Neural cell (in vitro differentiated cells): ENCODE measurements around the gene SCRN2. TPM values are rescaled to one million over a fixed set of nuclear protein-coding genes. Genes with fewer than 3 reads are reported as not detected.

ENCODE experiments used
- H2AFZ ChIP-seq: fragments of 200-600, 300-800 bp; sonication (generic), shearing (Covaris generic); 2 replicates; pipeline ENCODE4 v1.6.0; 2014; ENCODE audit warnings: low read depth, mild to moderate bottlenecking, antibody characterized with exemption, low read length, moderate library complexity
- H3F3A ChIP-seq: fragments of 200-600 bp; shearing (Covaris generic); 2 replicates; pipeline ENCODE4 v1.6.1; 2016; ENCODE audit warnings: mild to moderate bottlenecking, moderate library complexity, mixed read lengths, antibody characterized with exemption, low read length; ENCODE audit not compliant: insufficient read depth, poor library complexity, severe bottlenecking
- H3K27ac ChIP-seq: fragments of 200-600, 300-800 bp; sonication (generic), shearing (Covaris generic); 2 replicates; pipeline ENCODE4 v1.5.1; 2014; ENCODE audit warnings: mild to moderate bottlenecking, low read length, moderate library complexity
- H3K27me3 ChIP-seq: fragments of 300-800, 200-600 bp; sonication (generic), shearing (Covaris generic); 2 replicates; pipeline ENCODE4 v1.6.0; 2014; ENCODE audit warnings: mild to moderate bottlenecking, low read depth, low read length, moderate library complexity; ENCODE audit not compliant: insufficient read depth
- H3K36me3 ChIP-seq: fragments of 300-800, 200-600 bp; sonication (generic), shearing (Covaris generic); 2 replicates; pipeline ENCODE4 v1.5.1; 2014; ENCODE audit warnings: mild to moderate bottlenecking, antibody characterized with exemption, low read length, moderate library complexity; ENCODE audit not compliant: insufficient read depth
- H3K4me2 ChIP-seq: fragments of 300-800, 200-600 bp; sonication (generic), shearing (Covaris generic); 2 replicates; pipeline ENCODE4 v1.6.0; 2014; ENCODE audit warnings: mild to moderate bottlenecking, low read length
- H3K4me3 ChIP-seq: fragments of 300-800, 200-600 bp; sonication (generic), shearing (Covaris generic); 2 replicates; pipeline ENCODE4 v1.5.1; 2014; ENCODE audit warnings: mild to moderate bottlenecking, low read length, moderate library complexity
- H3K79me2 ChIP-seq: fragments of 200-600 bp; shearing (Covaris generic); replicated peaks from 2 replicates; pipeline ENCODE4 v1.6.0; 2014; ENCODE audit warnings: mild to moderate bottlenecking, low read length, moderate library complexity; ENCODE audit not compliant: insufficient read depth
- H3K9ac ChIP-seq: fragments of 300-800, 200-600 bp; sonication (generic), shearing (Covaris generic); 2 replicates; pipeline ENCODE4 v1.6.1; 2016; ENCODE audit warnings: mild to moderate bottlenecking, low read length, mixed read lengths
- H3K9me2 ChIP-seq: fragments of 200-600 bp; shearing (Covaris generic); 2 replicates; pipeline ENCODE4 v1.6.1; 2016; ENCODE audit warnings: mild to moderate bottlenecking, low read length, mixed read lengths; ENCODE audit not compliant: insufficient read depth
- H3K9me3 ChIP-seq: fragments of 200-600, 300-800 bp; sonication (generic), shearing (Covaris generic); 2 replicates; pipeline ENCODE4 v1.6.1; 2016; ENCODE audit warnings: mild to moderate bottlenecking, mixed run types, low read length, moderate library complexity, mixed read lengths
- H4K20me1 ChIP-seq: fragments of 200-600 bp; shearing (Covaris generic); 2 replicates; pipeline ENCODE4 v1.6.1; 2016; ENCODE audit warnings: mild to moderate bottlenecking, mixed run types; ENCODE audit not compliant: insufficient read depth
- EP300 ChIP-seq: fragments of 450-650 bp; conservative IDR thresholded peaks from 2 replicates; pipeline ENCODE4 v1.6.1; 2014; ENCODE audit warnings: antibody characterized with exemption, mild to moderate bottlenecking, moderate library complexity; ENCODE audit not compliant: poor library complexity, severe bottlenecking
- EZH2 ChIP-seq: fragments of 200-600, 300-800 bp; shearing (Covaris generic), sonication (generic); IDR thresholded peaks from 2 replicates; pipeline ENCODE4 v1.6.1; 2014; ENCODE audit warnings: antibody characterized with exemption, low read length, borderline replicate concordance, mild to moderate bottlenecking; ENCODE audit not compliant: insufficient read depth, poor library complexity, severe bottlenecking
- MXI1 ChIP-seq: fragments of 450-650 bp; conservative IDR thresholded peaks from 2 replicates; pipeline ENCODE4 v1.6.1; 2014; ENCODE audit warnings: antibody characterized with exemption, mild to moderate bottlenecking; ENCODE audit not compliant: poor library complexity, severe bottlenecking
- POLR2AphosphoS5 ChIP-seq: IDR thresholded peaks from 2 replicates; pipeline ENCODE4 v1.6.1; 2012
- RAD21 ChIP-seq: fragments of 450-650 bp; conservative IDR thresholded peaks from 2 replicates; pipeline ENCODE4 v1.6.1; 2014; ENCODE audit warnings: antibody characterized with exemption, mild to moderate bottlenecking, moderate library complexity
- SMC3 ChIP-seq: fragments of 450-650 bp; conservative IDR thresholded peaks from 2 replicates; pipeline ENCODE4 v1.6.1; 2014; ENCODE audit warnings: antibody characterized with exemption, mild to moderate bottlenecking, moderate library complexity; ENCODE audit not compliant: poor library complexity
- TAF1 ChIP-seq: IDR thresholded peaks from 2 replicates; pipeline ENCODE4 v1.6.1; 2012; ENCODE audit warnings: low read depth
- polyA plus RNA-seq: library from polyadenylated mRNA; depleted of rRNA; stranded (reverse); fragments of >200 nt; gene quantifications from 2 replicates; pipeline ENCODE4 v1.2.3, GENCODE V29; 2014
- TF ChIP-seq, protein P1 (sequence below): fragments of 450-650 bp; IDR thresholded peaks from 2 replicates; pipeline ENCODE4 v1.5.1; 2014; ENCODE audit warnings: antibody characterized with exemption, mild to moderate bottlenecking, moderate library complexity; ENCODE audit not compliant: poor library complexity, severe bottlenecking
- TF ChIP-seq, protein P2 (sequence below): IDR thresholded peaks from 2 replicates; pipeline ENCODE4 v1.6.1; 2012; ENCODE audit warnings: borderline replicate concordance

The SCRN2 gene
- polyA plus RNA-seq, 1 donor from 2014 or later: 94.0 TPM

- no peak for TF ChIP-seq SMC3
- TF ChIP-seq, protein P1, sequence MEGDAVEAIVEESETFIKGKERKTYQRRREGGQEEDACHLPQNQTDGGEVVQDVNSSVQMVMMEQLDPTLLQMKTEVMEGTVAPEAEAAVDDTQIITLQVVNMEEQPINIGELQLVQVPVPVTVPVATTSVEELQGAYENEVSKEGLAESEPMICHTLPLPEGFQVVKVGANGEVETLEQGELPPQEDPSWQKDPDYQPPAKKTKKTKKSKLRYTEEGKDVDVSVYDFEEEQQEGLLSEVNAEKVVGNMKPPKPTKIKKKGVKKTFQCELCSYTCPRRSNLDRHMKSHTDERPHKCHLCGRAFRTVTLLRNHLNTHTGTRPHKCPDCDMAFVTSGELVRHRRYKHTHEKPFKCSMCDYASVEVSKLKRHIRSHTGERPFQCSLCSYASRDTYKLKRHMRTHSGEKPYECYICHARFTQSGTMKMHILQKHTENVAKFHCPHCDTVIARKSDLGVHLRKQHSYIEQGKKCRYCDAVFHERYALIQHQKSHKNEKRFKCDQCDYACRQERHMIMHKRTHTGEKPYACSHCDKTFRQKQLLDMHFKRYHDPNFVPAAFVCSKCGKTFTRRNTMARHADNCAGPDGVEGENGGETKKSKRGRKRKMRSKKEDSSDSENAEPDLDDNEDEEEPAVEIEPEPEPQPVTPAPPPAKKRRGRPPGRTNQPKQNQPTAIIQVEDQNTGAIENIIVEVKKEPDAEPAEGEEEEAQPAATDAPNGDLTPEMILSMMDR: peak; percentile 42
- TF ChIP-seq EZH2: no peak
- TF ChIP-seq, protein P2, sequence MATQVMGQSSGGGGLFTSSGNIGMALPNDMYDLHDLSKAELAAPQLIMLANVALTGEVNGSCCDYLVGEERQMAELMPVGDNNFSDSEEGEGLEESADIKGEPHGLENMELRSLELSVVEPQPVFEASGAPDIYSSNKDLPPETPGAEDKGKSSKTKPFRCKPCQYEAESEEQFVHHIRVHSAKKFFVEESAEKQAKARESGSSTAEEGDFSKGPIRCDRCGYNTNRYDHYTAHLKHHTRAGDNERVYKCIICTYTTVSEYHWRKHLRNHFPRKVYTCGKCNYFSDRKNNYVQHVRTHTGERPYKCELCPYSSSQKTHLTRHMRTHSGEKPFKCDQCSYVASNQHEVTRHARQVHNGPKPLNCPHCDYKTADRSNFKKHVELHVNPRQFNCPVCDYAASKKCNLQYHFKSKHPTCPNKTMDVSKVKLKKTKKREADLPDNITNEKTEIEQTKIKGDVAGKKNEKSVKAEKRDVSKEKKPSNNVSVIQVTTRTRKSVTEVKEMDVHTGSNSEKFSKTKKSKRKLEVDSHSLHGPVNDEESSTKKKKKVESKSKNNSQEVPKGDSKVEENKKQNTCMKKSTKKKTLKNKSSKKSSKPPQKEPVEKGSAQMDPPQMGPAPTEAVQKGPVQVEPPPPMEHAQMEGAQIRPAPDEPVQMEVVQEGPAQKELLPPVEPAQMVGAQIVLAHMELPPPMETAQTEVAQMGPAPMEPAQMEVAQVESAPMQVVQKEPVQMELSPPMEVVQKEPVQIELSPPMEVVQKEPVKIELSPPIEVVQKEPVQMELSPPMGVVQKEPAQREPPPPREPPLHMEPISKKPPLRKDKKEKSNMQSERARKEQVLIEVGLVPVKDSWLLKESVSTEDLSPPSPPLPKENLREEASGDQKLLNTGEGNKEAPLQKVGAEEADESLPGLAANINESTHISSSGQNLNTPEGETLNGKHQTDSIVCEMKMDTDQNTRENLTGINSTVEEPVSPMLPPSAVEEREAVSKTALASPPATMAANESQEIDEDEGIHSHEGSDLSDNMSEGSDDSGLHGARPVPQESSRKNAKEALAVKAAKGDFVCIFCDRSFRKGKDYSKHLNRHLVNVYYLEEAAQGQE: no peak
- no peak for TF ChIP-seq MXI1
- H3K79me2 ChIP-seq: no peaks in the 10 kb centered on the region
- H3K4me2 ChIP-seq: no peak overlapping the region
- H3K9me3 ChIP-seq: no peaks in the 10 kb centered on the region
- H3K9ac ChIP-seq: no peak overlapping the region
- peaks cover 58% of the 10 kb centered on the region for H3K27me3 ChIP-seq
- no peaks in the 10 kb centered on the region for H3K9me2 ChIP-seq
- no peak overlapping the region for H2AFZ ChIP-seq
- H3K4me3 ChIP-seq: no peak overlapping the region
- H3K36me3 ChIP-seq: no peaks in the 10 kb centered on the region
- no peaks in the 10 kb centered on the region for H4K20me1 ChIP-seq
- H3F3A ChIP-seq: no peaks in the 10 kb centered on the region
- H3K27ac ChIP-seq: no peak overlapping the region
Observed at GRCh38 chr17:47844814-47845715, 4.0 kb upstream of the SCRN2 start.

- no peak overlapping the region for H3K27ac ChIP-seq
- no peaks in the 10 kb centered on the region for H3K9me3 ChIP-seq
- no peaks in the 10 kb centered on the region for H3F3A ChIP-seq
- H3K79me2 ChIP-seq: no peaks in the 10 kb centered on the region
- H3K9me2 ChIP-seq: no peaks in the 10 kb centered on the region
- H3K36me3 ChIP-seq: no peaks in the 10 kb centered on the region
- H3K27me3 ChIP-seq: peaks cover 49% of the 10 kb centered on the region
- no peak overlapping the region for H2AFZ ChIP-seq
- no peak overlapping the region for H3K9ac ChIP-seq
- TF ChIP-seq RAD21: no peak
- TF ChIP-seq EZH2: no peak
- no peak for TF ChIP-seq SMC3
- no peak for TF ChIP-seq TAF1
- no peak for TF ChIP-seq EP300
- TF ChIP-seq POLR2AphosphoS5: no peak
- TF ChIP-seq, protein P1: no peak
- TF ChIP-seq MXI1: no peak
- TF ChIP-seq, protein P2: no peak
- no peak overlapping the region for H3K4me2 ChIP-seq
- no peak overlapping the region for H3K4me3 ChIP-seq
- no peaks in the 10 kb centered on the region for H4K20me1 ChIP-seq
Observed at GRCh38 chr17:47844227-47844626, 3.2 kb upstream of the SCRN2 start.
